ENCODE results near the gene HPD. TPM values are rescaled to one million over a fixed set of nuclear protein-coding genes. Genes with fewer than 3 reads are reported as not detected.

Gene HPD
- total and polyA plus RNA-seq, 9 donors: 1.2 to 7.2 (median 4.0) TPM

- no peak overlapping the region for H3K4me3 ChIP-seq
- no peaks in the 10 kb centered on the region for H3K9me3 ChIP-seq
- H3K27me3 ChIP-seq: no peaks in the 10 kb centered on the region
- H3K36me3 ChIP-seq: no peaks in the 10 kb centered on the region
- no peak overlapping the region for H3K27ac ChIP-seq
- intact Hi-C loops (cut with DNase I): no loop called here
- TF ChIP-seq POLR2A (IDR thresholded peaks at IDR 0.05) (no peak), EP300 (IDR thresholded peaks at IDR 0.05) (no peak)
- no peaks in the 10 kb centered on the region for H3K4me1 ChIP-seq (ENCODE audit: insufficient read depth)
- 88% methylated on average over 20 to 22 of the region's 22 CpGs for WGBS, 3 donors
- no peak for DNase-seq
Measured at GRCh38 chr12:121819212-121819949, 39.3 kb downstream of the HPD start.

- Histone ChIP-seq H3K4me3 (no peak overlapping the region), H3K27ac (no peak overlapping the region), H3K9me3 (no peaks in the 10 kb centered on the region), H3K27me3 (no peaks in the 10 kb centered on the region), H3K36me3 (no peaks in the 10 kb centered on the region), H3K4me1 (ENCODE audit: insufficient read depth) (no peaks in the 10 kb centered on the region)
- intact Hi-C loops (cut with DNase I): no loop called here
- WGBS, 3 donors: 92 to 94% (median 92%) methylated on average over 18 of the region's 18 CpGs
- DNase-seq: no peak
- TF ChIP-seq CTCF (IDR thresholded peaks at IDR 0.05): no peak
- no peak for TF ChIP-seq EP300 (IDR thresholded peaks at IDR 0.05)
- no peak for TF ChIP-seq POLR2A (IDR thresholded peaks at IDR 0.05)
Measured at GRCh38 chr12:121817648-121818043, 41.0 kb downstream of the HPD start.

- H3K27me3 ChIP-seq: no peaks in the 10 kb centered on the region
- WGBS, 3 donors: 89 to 93% (median 91%) methylated on average over 47 of the region's 47 CpGs
- TF ChIP-seq EP300 (IDR thresholded peaks at IDR 0.05) (no peak), POLR2A (IDR thresholded peaks at IDR 0.05) (no peak), CTCF (IDR thresholded peaks at IDR 0.05) (no peak)
- intact Hi-C loops (cut with DNase I): no loop called here
- no peaks in the 10 kb centered on the region for H3K4me1 ChIP-seq (ENCODE audit: insufficient read depth)
- no peak overlapping the region for H3K27ac ChIP-seq
- no peak overlapping the region for H3K4me3 ChIP-seq
- peak in 1 of 5 donors; percentile 34 for DNase-seq
- no peaks in the 10 kb centered on the region for H3K36me3 ChIP-seq
- no peaks in the 10 kb centered on the region for H3K9me3 ChIP-seq
Measured at GRCh38 chr12:121816925-121817647, 41.6 kb downstream of the HPD start.

- Histone ChIP-seq H3K27ac (no peak overlapping the region), H3K4me1 (ENCODE audit: insufficient read depth) (no peaks in the 10 kb centered on the region), H3K27me3 (no peaks in the 10 kb centered on the region), H3K36me3 (no peaks in the 10 kb centered on the region), H3K9me3 (no peaks in the 10 kb centered on the region), H3K4me3 (no peak overlapping the region)
- WGBS, 3 donors: 74 to 78% (median 77%) methylated on average over 8 of the region's 8 CpGs
- intact Hi-C loops (cut with DNase I): no loop called here
- DNase-seq: no peak
- TF ChIP-seq CTCF (IDR thresholded peaks at IDR 0.05): no peak
- TF ChIP-seq POLR2A (IDR thresholded peaks at IDR 0.05): no peak
Measured at GRCh38 chr12:121815263-121815662, 43.4 kb downstream of the HPD start.
